ENCODE data around the gene KLHL7.

Gene KLHL7

GRCh38 chr7:23106823-23107663 is 1.5 kb downstream of the KLHL7 start:
- Histone ChIP-seq H3K36me3 (replicated peaks; ENCODE audit: low read depth, low read length) (no peaks in the 10 kb centered on the region), H3K4me3 (ENCODE audit: low read length) (peak overlapping the region; percentile 96), H3K27me3 (ENCODE audit: low read depth, low read length) (no peaks in the 10 kb centered on the region), H3K79me2 (ENCODE audit: low read length) (peaks cover 8% of the 10 kb centered on the region), H4K20me1 (ENCODE audit: insufficient read depth, low read length) (no peaks in the 10 kb centered on the region), H3K4me2 (ENCODE audit: low read length) (peak overlapping the region; percentile 77), H3K4me1 (ENCODE audit: low read length) (peaks cover 13% of the 10 kb centered on the region), H3K9me3 (ENCODE audit: insufficient read depth, low read length) (no peaks in the 10 kb centered on the region; the same call in 1 of the 2 replicates), H3K9ac (ENCODE audit: low read length) (peak overlapping the region; percentile 84), H3K27ac (ENCODE audit: low read length) (no peak overlapping the region), H2AFZ (ENCODE audit: low read depth, low read length) (no peak overlapping the region)
- no peak for TF ChIP-seq CTCF (IDR thresholded peaks at IDR 0.05; ENCODE audit: low read depth, low read length)
- no peak for TF ChIP-seq EZH2phosphoT487 (IDR thresholded peaks at IDR 0.05; ENCODE audit: low read depth)

GRCh38 chr7:23107781-23108180 is 2.2 kb downstream of the KLHL7 start:
- no peak overlapping the region for H3K9ac ChIP-seq (ENCODE audit: low read length)
- H3K4me1 ChIP-seq (ENCODE audit: low read length) = peaks cover 13% of the 10 kb centered on the region
- no peak overlapping the region for H3K4me2 ChIP-seq (ENCODE audit: low read length)
- no peak overlapping the region for H3K27ac ChIP-seq (ENCODE audit: low read length)
- H4K20me1 ChIP-seq (ENCODE audit: insufficient read depth, low read length) = no peaks in the 10 kb centered on the region
- no peaks in the 10 kb centered on the region for H3K9me3 ChIP-seq (ENCODE audit: insufficient read depth, low read length)
- peaks cover 8% of the 10 kb centered on the region for H3K79me2 ChIP-seq (ENCODE audit: low read length)
- no peaks in the 10 kb centered on the region for H3K27me3 ChIP-seq (ENCODE audit: low read depth, low read length)
- TF ChIP-seq CTCF (IDR thresholded peaks at IDR 0.05; ENCODE audit: low read depth, low read length) (no peak), EZH2phosphoT487 (IDR thresholded peaks at IDR 0.05; ENCODE audit: low read depth) (no peak)
- H2AFZ ChIP-seq (ENCODE audit: low read depth, low read length) = no peak overlapping the region
- H3K4me3 ChIP-seq (ENCODE audit: low read length) = no peak overlapping the region
- no peaks in the 10 kb centered on the region for H3K36me3 ChIP-seq (replicated peaks; ENCODE audit: low read depth, low read length)

GRCh38 chr7:23108995-23109394 is 3.4 kb downstream of the KLHL7 start:
- no peak for TF ChIP-seq CTCF (IDR thresholded peaks at IDR 0.05; ENCODE audit: low read depth, low read length)
- TF ChIP-seq EZH2phosphoT487 (IDR thresholded peaks at IDR 0.05; ENCODE audit: low read depth) = no peak
- Histone ChIP-seq H3K9me3 (ENCODE audit: insufficient read depth, low read length) (no peaks in the 10 kb centered on the region), H3K27ac (ENCODE audit: low read length) (no peak overlapping the region), H3K9ac (ENCODE audit: low read length) (no peak overlapping the region), H3K4me3 (ENCODE audit: low read length) (no peak overlapping the region), H3K27me3 (ENCODE audit: low read depth, low read length) (no peaks in the 10 kb centered on the region), H4K20me1 (ENCODE audit: insufficient read depth, low read length) (no peaks in the 10 kb centered on the region), H3K4me2 (ENCODE audit: low read length) (no peak overlapping the region), H3K4me1 (ENCODE audit: low read length) (peaks cover 13% of the 10 kb centered on the region), H2AFZ (ENCODE audit: low read depth, low read length) (no peak overlapping the region), H3K36me3 (replicated peaks; ENCODE audit: low read depth, low read length) (no peaks in the 10 kb centered on the region), H3K79me2 (ENCODE audit: low read length) (peaks cover 8% of the 10 kb centered on the region)

GRCh38 chr7:23109470-23109869 is 3.9 kb downstream of the KLHL7 start:
- H3K9ac ChIP-seq (ENCODE audit: low read length) = no peak overlapping the region
- H3K4me1 ChIP-seq (ENCODE audit: low read length) = peaks cover 13% of the 10 kb centered on the region
- peaks cover 8% of the 10 kb centered on the region for H3K79me2 ChIP-seq (ENCODE audit: low read length)
- TF ChIP-seq EZH2phosphoT487 (IDR thresholded peaks at IDR 0.05; ENCODE audit: low read depth) = no peak
- TF ChIP-seq CTCF (IDR thresholded peaks at IDR 0.05; ENCODE audit: low read depth, low read length) = no peak
- no peaks in the 10 kb centered on the region for H4K20me1 ChIP-seq (ENCODE audit: insufficient read depth, low read length)
- H3K36me3 ChIP-seq (replicated peaks; ENCODE audit: low read depth, low read length) = no peaks in the 10 kb centered on the region
- H3K27me3 ChIP-seq (ENCODE audit: low read depth, low read length) = no peaks in the 10 kb centered on the region
- H3K4me3 ChIP-seq (ENCODE audit: low read length) = no peak overlapping the region
- no peaks in the 10 kb centered on the region for H3K9me3 ChIP-seq (ENCODE audit: insufficient read depth, low read length)
- H3K4me2 ChIP-seq (ENCODE audit: low read length) = no peak overlapping the region
- no peak overlapping the region for H2AFZ ChIP-seq (ENCODE audit: low read depth, low read length)
- H3K27ac ChIP-seq (ENCODE audit: low read length) = no peak overlapping the region
